ENCODE results near the gene RDH5.
"Not testable (repeated sequence)": the region's sequence is repeated elsewhere in the genome, so short reads cannot be mapped to it uniquely, and the experiment has no call there.

The RDH5 gene

GRCh38 chr12:55757701-55758100 is 37.5 kb downstream of the RDH5 start:
- peaks cover 12% of the 10 kb centered on the region for H3K36me3 ChIP-seq (ENCODE audit: control insufficient read depth, insufficient read depth, low read length)
- TF ChIP-seq CTCF (IDR thresholded peaks at IDR 0.05; ENCODE audit: insufficient read depth, low read length, poor library complexity, severe bottlenecking): no peak

GRCh38 chr12:55758575-55758974 is 38.4 kb downstream of the RDH5 start:
- H3K36me3 ChIP-seq (ENCODE audit: control insufficient read depth, insufficient read depth, low read length): peaks cover 12% of the 10 kb centered on the region
- not testable (repeated sequence) for DNase-seq (ENCODE audit: extremely low read depth, insufficient read length); H3K27me3 ChIP-seq (replicated peaks; ENCODE audit: control insufficient read depth, insufficient read depth, low read length); H3K4me3 ChIP-seq (replicated peaks; ENCODE audit: low read depth, low read length)

More at GRCh38 chr12:55757701-55758100, 37.5 kb downstream of the RDH5 start:
- DNase-seq (ENCODE audit: extremely low read depth, insufficient read length): no peak
- no peaks in the 10 kb centered on the region for H3K27me3 ChIP-seq (replicated peaks; ENCODE audit: control insufficient read depth, insufficient read depth, low read length)
- no peak overlapping the region for H3K4me3 ChIP-seq (replicated peaks; ENCODE audit: low read depth, low read length)

GRCh38 chr12:55760663-55761062 is 40.5 kb downstream of the RDH5 start:
- Histone ChIP-seq H3K27me3 (replicated peaks; ENCODE audit: control insufficient read depth, insufficient read depth, low read length) (no peaks in the 10 kb centered on the region), H3K4me3 (replicated peaks; ENCODE audit: low read depth, low read length) (no peak overlapping the region), H3K36me3 (ENCODE audit: control insufficient read depth, insufficient read depth, low read length) (peaks cover 8% of the 10 kb centered on the region)
- no peak for DNase-seq (ENCODE audit: extremely low read depth, insufficient read length)
- TF ChIP-seq CTCF (IDR thresholded peaks at IDR 0.05; ENCODE audit: insufficient read depth, low read length, poor library complexity, severe bottlenecking): no peak

- Histone ChIP-seq H3K4me3 (replicated peaks; ENCODE audit: low read depth, low read length) (no peak overlapping the region), H3K36me3 (ENCODE audit: control insufficient read depth, insufficient read depth, low read length) (peaks cover 9% of the 10 kb centered on the region), H3K27me3 (replicated peaks; ENCODE audit: control insufficient read depth, insufficient read depth, low read length) (no peaks in the 10 kb centered on the region)
- TF ChIP-seq CTCF (IDR thresholded peaks at IDR 0.05; ENCODE audit: insufficient read depth, low read length, poor library complexity, severe bottlenecking): no peak
- DNase-seq (ENCODE audit: extremely low read depth, insufficient read length): no peak
Measured at GRCh38 chr12:55762646-55763045, 42.5 kb downstream of the RDH5 start.

- Histone ChIP-seq H3K36me3 (ENCODE audit: control insufficient read depth, insufficient read depth, low read length) (peaks cover 3% of the 10 kb centered on the region), H3K4me3 (replicated peaks; ENCODE audit: low read depth, low read length) (no peak overlapping the region), H3K27me3 (replicated peaks; ENCODE audit: control insufficient read depth, insufficient read depth, low read length) (no peaks in the 10 kb centered on the region)
- no peak for TF ChIP-seq CTCF (IDR thresholded peaks at IDR 0.05; ENCODE audit: insufficient read depth, low read length, poor library complexity, severe bottlenecking)
- DNase-seq (ENCODE audit: extremely low read depth, insufficient read length): no peak
Measured at GRCh38 chr12:55765736-55766290, 45.6 kb downstream of the RDH5 start.

- no peak overlapping the region for H3K4me3 ChIP-seq (replicated peaks; ENCODE audit: low read depth, low read length)
- peaks cover 3% of the 10 kb centered on the region for H3K36me3 ChIP-seq (ENCODE audit: control insufficient read depth, insufficient read depth, low read length)
Measured at GRCh38 chr12:55767156-55767555, 47.0 kb downstream of the RDH5 start.

More at GRCh38 chr12:55767156-55767555, 47.0 kb downstream of the RDH5 start:
- DNase-seq (ENCODE audit: extremely low read depth, insufficient read length): no peak
- no peak for TF ChIP-seq CTCF (IDR thresholded peaks at IDR 0.05; ENCODE audit: insufficient read depth, low read length, poor library complexity, severe bottlenecking)
- H3K27me3 ChIP-seq (replicated peaks; ENCODE audit: control insufficient read depth, insufficient read depth, low read length): no peaks in the 10 kb centered on the region

All from GM06990 (cell line).